ENCODE measurements around the gene C16orf87. TPM values are rescaled to one million over a fixed set of nuclear protein-coding genes. Genes with fewer than 3 reads are reported as not detected.
A peak's percentile ranks its signal among the peaks of the same experiment; 100 is the strongest.
"Not testable (repeated sequence)": the region's sequence is repeated elsewhere in the genome, so short reads cannot be mapped to it uniquely, and the experiment has no call there.

C16orf87 gene, protein sequence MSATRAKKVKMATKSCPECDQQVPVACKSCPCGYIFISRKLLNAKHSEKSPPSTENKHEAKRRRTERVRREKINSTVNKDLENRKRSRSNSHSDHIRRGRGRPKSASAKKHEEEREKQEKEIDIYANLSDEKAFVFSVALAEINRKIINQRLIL
- 8.2 TPM for total RNA-seq
- long read RNA-seq, full-length matches to known transcripts = 6 of 6 reads
- long read RNA-seq, partial matches to known transcripts = 0 of 6 reads
- long read RNA-seq, other reads (novel, unspliced or antisense) = 0 of 6 reads

DNA sequence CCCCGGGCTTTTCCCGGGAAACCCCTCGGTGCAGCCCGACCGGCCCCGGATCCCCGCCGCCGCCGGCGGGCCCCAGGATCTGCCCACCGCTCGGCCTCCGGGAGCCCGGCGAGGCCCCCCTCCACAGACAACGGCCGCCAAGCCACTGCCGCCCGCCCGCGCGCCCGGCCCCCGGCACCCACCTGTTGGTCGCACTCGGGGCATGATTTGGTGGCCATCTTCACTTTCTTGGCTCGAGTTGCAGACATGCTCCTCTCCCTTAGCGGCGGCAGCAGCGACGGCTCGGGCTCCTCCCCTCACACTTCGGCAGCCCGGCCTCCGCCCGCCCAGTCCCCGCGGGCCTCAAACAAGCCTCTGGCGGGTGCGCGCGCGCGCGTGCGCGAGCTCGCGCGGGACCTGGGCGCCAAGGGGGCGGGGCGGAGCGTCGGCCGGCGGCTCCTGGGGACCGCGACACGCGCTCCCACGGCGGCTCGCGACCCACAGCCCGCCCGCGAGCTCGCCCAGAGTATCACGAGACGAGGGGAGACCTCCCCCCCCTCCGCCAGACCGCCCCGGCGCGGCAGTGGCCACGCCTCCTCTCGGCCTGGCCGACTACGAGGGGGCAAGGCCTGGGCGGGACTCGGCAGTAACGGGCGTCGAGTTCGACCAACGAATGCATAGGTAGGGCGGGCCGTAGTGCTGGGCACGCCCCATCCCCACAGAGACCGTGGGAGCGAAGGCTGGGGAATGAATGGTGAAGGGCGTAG, at the start of gene C16orf87:
Gene C16orf87, minus strand, starts transcription at position 279 of the 746 bp plus-strand sequence. Its CDS starts 31 bp downstream, at position 248.
- peak; percentile 97 for DNase-seq
- H3K4me1 ChIP-seq = peaks cover 9% of the 10 kb centered on the region
- peak within 1 kb of the TSS; percentile 88 for H3K27ac ChIP-seq
- no peaks in the 10 kb centered on the region for H3K27me3 ChIP-seq
- TF ChIP-seq, protein P1, sequence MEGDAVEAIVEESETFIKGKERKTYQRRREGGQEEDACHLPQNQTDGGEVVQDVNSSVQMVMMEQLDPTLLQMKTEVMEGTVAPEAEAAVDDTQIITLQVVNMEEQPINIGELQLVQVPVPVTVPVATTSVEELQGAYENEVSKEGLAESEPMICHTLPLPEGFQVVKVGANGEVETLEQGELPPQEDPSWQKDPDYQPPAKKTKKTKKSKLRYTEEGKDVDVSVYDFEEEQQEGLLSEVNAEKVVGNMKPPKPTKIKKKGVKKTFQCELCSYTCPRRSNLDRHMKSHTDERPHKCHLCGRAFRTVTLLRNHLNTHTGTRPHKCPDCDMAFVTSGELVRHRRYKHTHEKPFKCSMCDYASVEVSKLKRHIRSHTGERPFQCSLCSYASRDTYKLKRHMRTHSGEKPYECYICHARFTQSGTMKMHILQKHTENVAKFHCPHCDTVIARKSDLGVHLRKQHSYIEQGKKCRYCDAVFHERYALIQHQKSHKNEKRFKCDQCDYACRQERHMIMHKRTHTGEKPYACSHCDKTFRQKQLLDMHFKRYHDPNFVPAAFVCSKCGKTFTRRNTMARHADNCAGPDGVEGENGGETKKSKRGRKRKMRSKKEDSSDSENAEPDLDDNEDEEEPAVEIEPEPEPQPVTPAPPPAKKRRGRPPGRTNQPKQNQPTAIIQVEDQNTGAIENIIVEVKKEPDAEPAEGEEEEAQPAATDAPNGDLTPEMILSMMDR (IDR thresholded peaks at IDR 0.05) = no peak
- H3K4me3 ChIP-seq = peak within 1 kb of the TSS; percentile 83
- intact Hi-C loops (cut with DNase I) = no loop called here
- H3K9me3 ChIP-seq = no peaks in the 10 kb centered on the region
- no peaks in the 10 kb centered on the region for H3K36me3 ChIP-seq
- ATAC-seq = peak; percentile 97

- H3K4me3 ChIP-seq = no peak overlapping the region
- no peak overlapping the region for H3K27ac ChIP-seq
- no peaks in the 10 kb centered on the region for H3K4me1 ChIP-seq
- ATAC-seq = no peak
- no peak for DNase-seq
- intact Hi-C loops (cut with DNase I) = no loop called here
- H3K36me3 ChIP-seq = no peaks in the 10 kb centered on the region
- no peaks in the 10 kb centered on the region for H3K27me3 ChIP-seq
- TF ChIP-seq, protein P1 (IDR thresholded peaks at IDR 0.05) = no peak
- no peaks in the 10 kb centered on the region for H3K9me3 ChIP-seq
Measured at GRCh38 chr16:46875243-46875642, 44.3 kb upstream of the C16orf87 start.

DNA sequence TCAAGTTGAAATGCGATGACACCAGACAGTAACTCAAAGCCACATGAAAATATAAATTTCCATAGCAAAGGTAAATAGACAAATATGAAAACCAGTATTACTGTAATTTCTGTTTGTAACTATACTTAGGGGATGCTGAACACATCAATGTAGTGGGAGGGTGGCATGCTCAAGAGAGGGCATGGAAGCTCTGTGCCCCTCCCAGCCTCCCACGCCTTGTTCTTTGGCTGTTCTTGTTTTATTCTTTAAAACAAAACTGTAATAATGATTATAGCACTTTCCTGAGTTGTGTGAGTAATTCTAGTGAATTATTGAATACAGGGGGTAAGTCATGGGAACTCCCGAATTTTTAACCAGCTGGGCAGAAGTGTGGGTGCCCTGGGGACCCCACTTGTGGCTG, 42.2 kb upstream of the C16orf87 start:
- Histone ChIP-seq H3K4me3 (no peak overlapping the region), H3K27me3 (no peaks in the 10 kb centered on the region), H3K9me3 (no peaks in the 10 kb centered on the region), H3K4me1 (no peaks in the 10 kb centered on the region), H3K36me3 (no peaks in the 10 kb centered on the region), H3K27ac (no peak overlapping the region)
- ATAC-seq (no peak), DNase-seq (no peak)
- intact Hi-C loops (cut with DNase I) = no loop called here
- TF ChIP-seq, protein P1 (IDR thresholded peaks at IDR 0.05) = no peak

DNA sequence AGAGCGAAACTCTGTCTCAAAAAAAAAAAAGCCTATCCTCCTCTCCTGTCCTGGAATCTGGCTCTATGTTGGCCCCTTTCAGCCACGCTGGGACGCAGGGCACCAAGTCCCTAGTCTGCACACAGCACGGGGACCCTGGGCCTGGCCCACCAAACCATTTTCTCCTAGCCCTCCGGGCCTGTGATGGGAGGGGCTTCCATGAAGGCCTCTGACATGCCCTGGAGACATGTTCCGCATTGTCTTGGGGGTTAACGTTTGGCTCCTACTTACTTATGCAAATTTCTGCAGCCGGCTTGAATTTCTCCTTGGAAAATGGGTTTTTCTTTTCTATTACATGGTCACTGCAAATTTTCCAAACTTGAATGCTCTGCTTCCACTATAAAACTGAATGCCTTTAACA, 40.6 kb upstream of the C16orf87 start:
- no peaks in the 10 kb centered on the region for H3K4me1 ChIP-seq
- no peaks in the 10 kb centered on the region for H3K9me3 ChIP-seq
- ATAC-seq (no peak), DNase-seq (no peak)
- no peaks in the 10 kb centered on the region for H3K27me3 ChIP-seq
- no peak overlapping the region for H3K27ac ChIP-seq
- no peak overlapping the region for H3K4me3 ChIP-seq
- intact Hi-C loops (cut with DNase I) = no loop called here
- TF ChIP-seq, protein P1 (IDR thresholded peaks at IDR 0.05) = no peak
- H3K36me3 ChIP-seq = no peaks in the 10 kb centered on the region

DNA sequence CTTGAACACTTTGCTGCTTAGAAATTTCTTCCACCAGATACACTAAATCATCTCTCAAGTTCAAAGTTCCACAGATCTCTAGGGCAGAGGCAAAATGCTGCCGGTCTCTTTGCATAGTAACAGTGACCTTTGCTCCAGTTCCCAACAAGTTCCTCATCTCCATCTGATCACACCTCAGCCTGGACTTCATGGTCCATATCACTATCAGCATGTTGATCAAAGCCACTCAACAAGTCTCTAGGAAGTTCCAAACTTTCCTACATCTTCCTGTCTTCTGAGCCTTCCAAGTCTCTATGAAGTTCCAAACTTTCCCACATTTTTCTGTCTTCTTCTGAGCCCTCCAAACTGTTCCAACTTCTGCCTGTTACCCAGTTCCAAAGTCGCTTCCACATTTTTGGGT, 37.9 kb upstream of the C16orf87 start:
- DNase-seq; H3K36me3 ChIP-seq; intact Hi-C loops (cut with DNase I); H3K27ac ChIP-seq; ATAC-seq; H3K4me3 ChIP-seq; H3K27me3 ChIP-seq; H3K9me3 ChIP-seq; H3K4me1 ChIP-seq: not testable (repeated sequence)

DNA sequence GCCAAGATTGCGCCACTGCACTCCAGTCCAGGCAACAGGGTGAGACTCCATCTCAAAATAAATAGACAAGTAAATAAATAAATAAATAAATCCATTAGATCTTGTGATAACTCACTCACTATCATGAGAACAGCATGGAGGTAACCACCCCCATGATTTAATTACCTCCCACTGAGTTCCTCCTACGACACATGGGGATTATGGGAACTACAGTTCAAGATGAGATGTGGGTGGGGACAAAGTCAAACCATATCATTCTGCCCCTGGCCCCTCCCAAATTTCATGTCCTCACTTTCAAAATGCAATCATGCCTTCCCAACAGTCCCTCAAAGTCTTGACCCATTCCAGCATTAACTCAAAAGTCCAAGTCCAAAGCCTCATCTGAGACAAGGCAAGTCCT, 36.5 kb upstream of the C16orf87 start:
- H3K9me3 ChIP-seq; H3K36me3 ChIP-seq; ATAC-seq; H3K4me3 ChIP-seq; intact Hi-C loops (cut with DNase I); H3K27ac ChIP-seq; DNase-seq; H3K27me3 ChIP-seq; H3K4me1 ChIP-seq: not testable (repeated sequence)

All from upper lobe of right lung (tissue), 1 donor.